Measurements from ENCODE around the gene CCDC69. TPM values are rescaled to one million over a fixed set of nuclear protein-coding genes. Genes with fewer than 3 reads are reported as not detected.
A peak's percentile ranks its signal among the peaks of the same experiment; 100 is the strongest.

Gene CCDC69
- total and polyA plus RNA-seq, 3 donors from 2014 or later, result 37.6 to 65.3 (median 40.8) TPM

DNA sequence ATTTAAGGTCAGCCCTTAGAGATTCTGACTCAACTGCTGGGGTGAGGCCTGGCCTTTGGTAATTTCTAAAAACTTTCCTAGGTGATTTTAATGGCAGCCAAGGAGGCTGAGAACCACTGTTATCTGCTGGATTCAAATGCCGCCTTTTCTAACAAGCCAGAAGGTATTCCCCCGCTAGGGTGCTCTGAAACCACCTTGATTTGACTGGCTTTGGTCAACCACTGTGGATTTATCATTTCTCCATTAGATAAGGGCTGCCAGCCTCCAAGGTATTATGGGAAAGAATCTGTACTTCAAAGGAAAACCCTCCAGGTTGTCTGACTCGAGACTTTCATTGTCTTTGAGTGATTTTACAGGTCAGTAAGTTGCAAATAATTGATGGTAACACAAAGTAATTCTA, 70.6 kb downstream of the CCDC69 start:
- no peak overlapping the region for H3K27ac ChIP-seq
- H3K4me1 ChIP-seq, result peaks cover 42% of the 10 kb centered on the region
- intact Hi-C loops (cut with DNase I; ENCODE audit: low total_unique reads), result no loop called here
- H3K27me3 ChIP-seq, result no peaks in the 10 kb centered on the region
- no peak for DNase-seq
- no peak for TF ChIP-seq POLR2A (IDR thresholded peaks at IDR 0.05)
- TF ChIP-seq, protein P1, sequence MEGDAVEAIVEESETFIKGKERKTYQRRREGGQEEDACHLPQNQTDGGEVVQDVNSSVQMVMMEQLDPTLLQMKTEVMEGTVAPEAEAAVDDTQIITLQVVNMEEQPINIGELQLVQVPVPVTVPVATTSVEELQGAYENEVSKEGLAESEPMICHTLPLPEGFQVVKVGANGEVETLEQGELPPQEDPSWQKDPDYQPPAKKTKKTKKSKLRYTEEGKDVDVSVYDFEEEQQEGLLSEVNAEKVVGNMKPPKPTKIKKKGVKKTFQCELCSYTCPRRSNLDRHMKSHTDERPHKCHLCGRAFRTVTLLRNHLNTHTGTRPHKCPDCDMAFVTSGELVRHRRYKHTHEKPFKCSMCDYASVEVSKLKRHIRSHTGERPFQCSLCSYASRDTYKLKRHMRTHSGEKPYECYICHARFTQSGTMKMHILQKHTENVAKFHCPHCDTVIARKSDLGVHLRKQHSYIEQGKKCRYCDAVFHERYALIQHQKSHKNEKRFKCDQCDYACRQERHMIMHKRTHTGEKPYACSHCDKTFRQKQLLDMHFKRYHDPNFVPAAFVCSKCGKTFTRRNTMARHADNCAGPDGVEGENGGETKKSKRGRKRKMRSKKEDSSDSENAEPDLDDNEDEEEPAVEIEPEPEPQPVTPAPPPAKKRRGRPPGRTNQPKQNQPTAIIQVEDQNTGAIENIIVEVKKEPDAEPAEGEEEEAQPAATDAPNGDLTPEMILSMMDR (IDR thresholded peaks at IDR 0.05), result no peak
- 75 to 80% methylated on average over 3 of the region's 3 CpGs for WGBS, 2 donors
- no peaks in the 10 kb centered on the region for H3K9me3 ChIP-seq
- no peaks in the 10 kb centered on the region for H3K36me3 ChIP-seq (ENCODE audit: low read depth, missing control alignments)
- no peak overlapping the region for H3K4me3 ChIP-seq

DNA sequence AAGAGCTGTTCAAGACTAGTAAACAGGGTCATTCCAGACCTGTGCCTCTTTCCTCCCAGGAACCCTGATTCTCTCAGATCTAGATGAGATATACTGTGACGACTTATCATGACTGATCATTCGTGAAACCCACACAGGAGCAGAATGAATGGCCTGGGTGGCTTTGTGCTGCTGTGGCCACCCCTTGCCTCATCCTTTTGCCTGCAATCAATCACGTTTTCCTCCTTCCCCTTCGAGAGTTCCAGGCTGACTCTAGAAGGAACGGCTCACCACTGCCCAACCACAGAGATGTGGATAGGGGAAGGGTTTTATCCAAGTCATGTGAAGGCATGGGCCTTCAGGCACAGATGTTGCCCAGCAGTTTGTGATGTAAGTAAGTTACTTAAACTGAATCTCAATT, 72.1 kb downstream of the CCDC69 start:
- peak; percentile 24 for DNase-seq
- Histone ChIP-seq H3K27ac (peak overlapping the region; percentile 12 to 84), H3K4me3 (no peak overlapping the region), H3K9me3 (no peaks in the 10 kb centered on the region), H3K4me1 (peaks cover 38% of the 10 kb centered on the region), H3K27me3 (no peaks in the 10 kb centered on the region), H3K36me3 (ENCODE audit: low read depth, missing control alignments) (no peaks in the 10 kb centered on the region)
- no peak for TF ChIP-seq POLR2A (IDR thresholded peaks at IDR 0.05)
- TF ChIP-seq, protein P1 (IDR thresholded peaks at IDR 0.05), result no peak
- intact Hi-C loops (cut with DNase I; ENCODE audit: low total_unique reads), result no loop called here
- 37 to 49% methylated on average over 5 of the region's 5 CpGs for WGBS, 2 donors

DNA sequence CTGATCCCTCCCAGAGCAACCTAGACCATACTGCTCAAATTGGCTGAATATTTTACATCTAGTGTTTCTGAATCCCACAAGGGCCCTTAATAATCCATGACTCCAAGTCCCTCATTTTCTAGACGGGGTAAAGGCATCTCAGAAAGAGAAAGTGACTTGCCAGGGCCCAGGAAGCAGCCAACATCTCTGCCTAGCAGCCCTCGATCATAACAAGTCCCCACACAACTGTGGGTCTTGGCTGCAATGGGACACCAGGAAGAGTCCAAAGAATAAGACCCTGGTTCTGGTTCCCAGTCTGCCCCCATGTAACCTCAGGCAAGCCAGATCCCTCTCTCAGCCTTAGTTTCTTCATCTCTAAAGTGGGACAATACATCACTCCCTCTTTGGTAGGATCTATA, 72.6 kb downstream of the CCDC69 start:
- peak overlapping the region; percentile 12 to 84 for H3K27ac ChIP-seq
- 36 to 56% methylated on average over 2 of the region's 2 CpGs for WGBS, 2 donors
- H3K27me3 ChIP-seq, result no peaks in the 10 kb centered on the region
- H3K9me3 ChIP-seq, result no peaks in the 10 kb centered on the region
- no peaks in the 10 kb centered on the region for H3K36me3 ChIP-seq (ENCODE audit: low read depth, missing control alignments)
- TF ChIP-seq, protein P1 (IDR thresholded peaks at IDR 0.05), result no peak
- TF ChIP-seq POLR2A (IDR thresholded peaks at IDR 0.05), result no peak
- DNase-seq, result no peak
- H3K4me1 ChIP-seq, result peaks cover 36% of the 10 kb centered on the region
- H3K4me3 ChIP-seq, result no peak overlapping the region
- intact Hi-C loops (cut with DNase I; ENCODE audit: low total_unique reads), result no loop called here

DNA sequence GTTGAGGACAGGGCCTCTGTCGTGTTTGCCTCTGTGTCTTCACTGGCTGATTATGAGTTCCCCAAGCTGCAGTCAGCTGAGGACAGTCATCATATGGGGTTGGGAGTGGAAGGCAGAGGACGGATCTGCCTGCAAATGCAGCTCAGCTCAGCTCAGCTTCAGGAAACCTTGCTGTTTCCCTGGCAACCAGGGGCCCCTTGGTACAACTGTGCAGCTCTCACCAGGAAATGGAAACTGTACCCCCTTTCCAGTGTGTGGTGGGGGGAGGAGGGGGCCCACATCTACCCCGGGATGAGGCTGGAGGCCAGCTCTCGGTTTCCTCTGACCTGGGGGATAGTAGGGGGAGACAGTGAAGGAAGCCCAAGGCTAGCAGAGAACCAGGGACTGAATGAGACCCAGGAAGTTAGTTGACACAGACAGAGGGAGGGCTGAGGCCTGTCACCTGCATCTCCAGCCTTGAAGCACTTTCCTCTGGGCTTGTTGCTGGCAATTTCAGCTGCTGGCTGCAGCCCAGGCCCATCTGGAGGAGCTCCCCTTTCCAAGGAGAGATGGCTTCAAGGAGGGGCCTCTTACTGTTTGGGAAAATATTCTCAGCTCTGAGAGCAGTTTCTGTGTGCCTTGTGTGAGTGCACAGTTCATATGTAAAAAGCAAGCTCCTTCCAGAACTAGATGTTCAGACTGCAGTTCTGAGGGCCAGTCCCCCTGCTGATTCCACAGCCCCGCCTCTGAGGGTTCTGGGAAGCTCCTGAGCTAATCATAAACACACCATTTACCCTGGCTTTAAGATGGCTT, 73.2 kb downstream of the CCDC69 start:
- intact Hi-C loops (cut with DNase I; ENCODE audit: low total_unique reads), result no loop called here
- DNase-seq, result peak; percentile 69
- H3K27me3 ChIP-seq, result no peaks in the 10 kb centered on the region
- H3K9me3 ChIP-seq, result no peaks in the 10 kb centered on the region
- H3K4me3 ChIP-seq, result no peak overlapping the region
- TF ChIP-seq POLR2A (IDR thresholded peaks at IDR 0.05), result no peak
- TF ChIP-seq, protein P1 (IDR thresholded peaks at IDR 0.05), result no peak
- peak overlapping the region; percentile 12 to 84 for H3K27ac ChIP-seq
- peaks cover 30% of the 10 kb centered on the region for H3K4me1 ChIP-seq
- no peaks in the 10 kb centered on the region for H3K36me3 ChIP-seq (ENCODE audit: low read depth, missing control alignments)
- 28 to 67% methylated on average over 1 to 5 of the region's 5 CpGs for WGBS, 2 donors

DNA sequence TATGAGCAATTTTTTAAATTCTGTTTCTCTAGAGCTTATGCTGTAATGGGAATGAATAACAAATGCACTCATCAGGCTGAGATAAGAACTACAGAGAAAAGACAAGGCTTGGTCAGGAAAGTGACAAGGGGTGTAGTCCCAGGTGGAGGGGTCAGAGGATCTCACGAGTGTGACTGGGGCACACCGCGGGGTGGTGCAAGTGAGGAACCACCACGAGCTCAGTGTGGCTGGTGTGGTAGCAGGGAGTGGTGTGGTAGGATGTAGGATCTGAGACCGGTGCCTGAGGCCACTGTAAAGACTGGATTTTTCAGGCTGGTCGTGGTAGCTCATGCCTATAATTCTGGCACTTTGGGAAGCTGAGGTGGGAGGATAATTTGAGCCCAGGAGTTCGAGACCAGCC, 75.3 kb downstream of the CCDC69 start:
- no peak overlapping the region for H3K4me3 ChIP-seq
- no peak overlapping the region for H3K27ac ChIP-seq
- H3K27me3 ChIP-seq, result no peaks in the 10 kb centered on the region
- WGBS, 2 donors, result 70 to 84% methylated on average over 7 of the region's 7 CpGs
- H3K4me1 ChIP-seq, result peaks cover 25% of the 10 kb centered on the region
- H3K9me3 ChIP-seq, result no peaks in the 10 kb centered on the region
- DNase-seq, result no peak
- no peaks in the 10 kb centered on the region for H3K36me3 ChIP-seq (ENCODE audit: low read depth, missing control alignments)
- TF ChIP-seq POLR2A (IDR thresholded peaks at IDR 0.05), result no peak
- TF ChIP-seq, protein P1 (IDR thresholded peaks at IDR 0.05), result no peak
- intact Hi-C loops (cut with DNase I; ENCODE audit: low total_unique reads), result no loop called here
